Vagina (tissue), 2 donors: ENCODE data around the gene GSK3A.

Source experiments
- CTCF ChIP-seq, 3 experiments: fragments of 450-650 bp in 2 of 3; fragments of 200-600 bp in 1 of 3; sonication (generic) in 1 of 3; IDR thresholded peaks; one replicate each; pipeline ENCODE4 v1.5.1; 2017 to 2019; ENCODE audit warnings: antibody characterized with exemption in 3 of 3, mild to moderate bottlenecking in 2 of 3, moderate library complexity in 2 of 3
- POLR2A ChIP-seq, 2 donors: fragments of 450-650 bp; IDR thresholded peaks; one replicate each; pipeline ENCODE4 v1.6.1; 2017; ENCODE audit warnings: antibody characterized with exemption in 2 of 2, mild to moderate bottlenecking in 2 of 2, moderate library complexity in 2 of 2

GRCh38 chr19:42200116-42200715, 42.2 kb downstream of the GSK3A start:
- TF ChIP-seq POLR2A (IDR thresholded peaks at IDR 0.05), result no peak
- TF ChIP-seq CTCF (IDR thresholded peaks at IDR 0.05), result no peak
